ENCODE results near the gene NANS. TPM values are rescaled to one million over a fixed set of nuclear protein-coding genes. Genes with fewer than 3 reads are reported as not detected.

NANS gene
- total and polyA plus RNA-seq, 2 of the 13 experiments (the other 11 are each of a cell fraction or from before 2014, with no cell fraction given): 86.9 to 203 TPM

GRCh38 chr9:98056269-98057137, at the start of gene NANS (continued):
- TF ChIP-seq ZNF609 (CRISPR knock-in tag; IDR thresholded peaks at IDR 0.05; ENCODE audit: borderline replicate concordance) (peak; percentile 61; the same call in 1 of the 2 replicates), ARNTL (CRISPR knock-in tag; IDR thresholded peaks at IDR 0.05) (peak; percentile 69), KDM5A (IDR thresholded peaks at IDR 0.05; ENCODE audit: borderline replicate concordance, low read length) (no peak), ZNF761 (CRISPR knock-in tag; conservative IDR thresholded peaks at IDR 0.05) (peak; percentile 34; the same call in 1 of the 2 replicates), FOXP1 (IDR thresholded peaks at IDR 0.05) (no peak), FOXP1 (CRISPR knock-in tag; IDR thresholded peaks at IDR 0.05) (no peak), ZNF331 (CRISPR knock-in tag; IDR thresholded peaks at IDR 0.05) (peak; percentile 26; the same call in 1 of the 2 replicates), FOXJ3 (CRISPR knock-in tag; IDR thresholded peaks at IDR 0.05; ENCODE audit: borderline replicate concordance) (no peak), NFKBIZ (CRISPR knock-in tag; IDR thresholded peaks at IDR 0.05) (0 out of 2 replicates have a peak, but pooled peaks have one; percentile 36), ZEB1 (IDR thresholded peaks at IDR 0.05; ENCODE audit: insufficient replicate concordance, low read depth) (no peak), WIZ (CRISPR knock-in tag; IDR thresholded peaks at IDR 0.05) (peak; percentile 29; the same call in 1 of the 2 replicates), SPEN (CRISPR knock-in tag; IDR thresholded peaks at IDR 0.05; ENCODE audit: low read depth) (peak; percentile 59), ZNF577 (CRISPR knock-in tag; IDR thresholded peaks at IDR 0.05; ENCODE audit: borderline replicate concordance, low read depth) (no peak), MED8 (CRISPR knock-in tag; IDR thresholded peaks at IDR 0.05; ENCODE audit: insufficient replicate concordance) (peak; percentile 76), MYPOP (CRISPR knock-in tag; IDR thresholded peaks at IDR 0.05) (no peak; the same call in 1 of the 2 replicates), MTERF4 (CRISPR knock-in tag; IDR thresholded peaks at IDR 0.05) (no peak; the same call in none of the 2 replicates), MZF1 (CRISPR knock-in tag; IDR thresholded peaks at IDR 0.05; ENCODE audit: borderline replicate concordance) (no peak), HOXD1 (CRISPR knock-in tag; IDR thresholded peaks at IDR 0.05) (no peak; the same call in 1 of the 2 replicates), ARID2 (CRISPR knock-in tag; IDR thresholded peaks at IDR 0.05; ENCODE audit: borderline replicate concordance) (peak; percentile 93; the same call in 1 of the 2 replicates), ERF (CRISPR knock-in tag; IDR thresholded peaks at IDR 0.05) (peak; percentile 66; the same call in 1 of the 2 replicates), ADNP (CRISPR knock-in tag; IDR thresholded peaks at IDR 0.05) (no peak), SRSF9 (IDR thresholded peaks at IDR 0.05; ENCODE audit: borderline replicate concordance, insufficient read depth, low read depth, low read length, poor library complexity, severe bottlenecking) (no peak)

Measured in HepG2 (cell line).